M059J (cell line): Measurements from ENCODE around the gene TOR1AIP2. TPM values are rescaled to one million over a fixed set of nuclear protein-coding genes. Genes with fewer than 3 reads are reported as not detected.

Source experiments
- DNase-seq: peaks from one replicate; pipeline ENCODE4 v3.0.0-alpha.2; 2012; ENCODE audit warnings: low read depth
- total RNA-seq: library from RNA; depleted of rRNA; stranded (reverse); fragments of >200 nt; shearing (Covaris generic); gene quantifications from 2 replicates; pipeline ENCODE4 v1.2.3, GENCODE V29; 2014

The TOR1AIP2 gene
- total RNA-seq, 1 experiment from 2014 or later: 94.3 TPM

GRCh38 chr1:179825798-179826460 lies 51.7 kb downstream of the TOR1AIP2 start:
- DNase-seq: no peak

- no peak for DNase-seq
These were observed 52.4 kb downstream of the TOR1AIP2 start for GRCh38 chr1:179825206-179825605.

- DNase-seq: no peak
These were observed 53.3 kb downstream of the TOR1AIP2 start for GRCh38 chr1:179824265-179824664.

- DNase-seq: no peak
These were observed 53.9 kb downstream of the TOR1AIP2 start for GRCh38 chr1:179823693-179824092.

- no peak for DNase-seq
These were observed 55.5 kb downstream of the TOR1AIP2 start for GRCh38 chr1:179822065-179822464.

GRCh38 chr1:179821524-179821923 lies 56.1 kb downstream of the TOR1AIP2 start:
- no peak for DNase-seq

- no peak for DNase-seq
These were observed 57.2 kb downstream of the TOR1AIP2 start for GRCh38 chr1:179820226-179820970.

GRCh38 chr1:179818743-179819173 lies 58.8 kb downstream of the TOR1AIP2 start:
- no peak for DNase-seq

GRCh38 chr1:179818260-179818659 lies 59.3 kb downstream of the TOR1AIP2 start:
- no peak for DNase-seq

GRCh38 chr1:179817789-179818188 lies 59.8 kb downstream of the TOR1AIP2 start:
- peak; percentile 9 for DNase-seq

- DNase-seq: no peak
These were observed 60.5 kb downstream of the TOR1AIP2 start for GRCh38 chr1:179817056-179817455.

GRCh38 chr1:179816196-179816960 lies 61.2 kb downstream of the TOR1AIP2 start:
- DNase-seq: no peak

- no peak for DNase-seq
These were observed 62.0 kb downstream of the TOR1AIP2 start for GRCh38 chr1:179815641-179816040.

- no peak for DNase-seq
These were observed 63.1 kb downstream of the TOR1AIP2 start for GRCh38 chr1:179814546-179814838.

GRCh38 chr1:179813626-179814545 lies 63.7 kb downstream of the TOR1AIP2 start:
- no peak for DNase-seq

- DNase-seq: no peak
These were observed 64.9 kb downstream of the TOR1AIP2 start for GRCh38 chr1:179812501-179813292.

GRCh38 chr1:179810367-179810715 lies 67.3 kb downstream of the TOR1AIP2 start:
- DNase-seq: no peak

- peak; percentile 63 for DNase-seq
These were observed 67.9 kb downstream of the TOR1AIP2 start for GRCh38 chr1:179809506-179810366.

GRCh38 chr1:179808503-179808902 lies 69.1 kb downstream of the TOR1AIP2 start:
- DNase-seq: peak; percentile 15
